H1 (cell line): ENCODE results near the gene SMARCC2. TPM values are rescaled to one million over a fixed set of nuclear protein-coding genes. Genes with fewer than 3 reads are reported as not detected.

ENCODE experiments used
- CHD2 ChIP-seq: IDR thresholded peaks from 2 replicates; pipeline ENCODE4 v1.6.1; 2012; ENCODE audit warnings: low read length, improper control_type of control experiment
- CHD7 ChIP-seq: fragments of 300-600 bp; sonication (generic); IDR thresholded peaks from 2 replicates; pipeline ENCODE4 v1.7.1; 2012; ENCODE audit warnings: low read length, moderate library complexity, mild to moderate bottlenecking, inconsistent platforms; ENCODE audit not compliant: insufficient replicate concordance
- CTBP2 ChIP-seq: IDR thresholded peaks from 2 replicates; pipeline ENCODE4 v1.7.0; 2011; ENCODE audit warnings: borderline replicate concordance, mild to moderate bottlenecking, moderate library complexity, mixed read lengths, low read length; ENCODE audit not compliant: insufficient read depth, insufficient read length
- POLR2A ChIP-seq, 2 experiments: IDR thresholded peaks; 1 replicate in 1 of 2; 2 replicates in 1 of 2; pipeline ENCODE4 v1.6.1; 2011; ENCODE audit warnings: low read depth in 2 of 2, low read length in 2 of 2, mild to moderate bottlenecking in 2 of 2; ENCODE audit errors: control extremely low read depth in 1 of 2
- POLR2AphosphoS5 ChIP-seq: IDR thresholded peaks from 2 replicates; pipeline ENCODE4 v1.6.1; 2011; ENCODE audit warnings: low read depth, low read length
- TAF7 ChIP-seq: optimal IDR thresholded peaks from 2 replicates; pipeline ENCODE3; 2011; ENCODE audit warnings: low read depth, mild to moderate bottlenecking, inconsistent platforms, low read length, moderate library complexity, borderline replicate concordance
- polyA plus RNA-seq, 7 experiments: library from polyadenylated mRNA; depleted of rRNA in 3 of 7; stranded (reverse) in 5 of 7; unstranded in 2 of 7; fragments of >200 nt in 5 of 7; fragments of 200-250 nt in 2 of 7; gene quantifications; 1 replicate in 5 of 7; 2 replicates in 1 of 7; 4 replicates in 1 of 7; pipeline versions ENCODE4 v1.2.1 to v1.2.3, GENCODE V29; 2011 to 2013; ENCODE audit warnings: missing spikeins in 2 of 7, mixed read lengths in 2 of 7
- total RNA-seq: library from RNA; stranded (reverse); fragmentation: NEBNext Ultra II Directional; extraction: Animal tissue kit (Norgen Biotek cat#: 25700); gene quantifications from 2 replicates; pipeline ENCODE4 v1.2.1, GENCODE V29; 2021

Gene SMARCC2
- total and polyA plus RNA-seq, 2 of the 8 experiments (the other 6 are each of a cell fraction or from before 2014, with no cell fraction given) = 33.9 to 78.5 TPM

DNA sequence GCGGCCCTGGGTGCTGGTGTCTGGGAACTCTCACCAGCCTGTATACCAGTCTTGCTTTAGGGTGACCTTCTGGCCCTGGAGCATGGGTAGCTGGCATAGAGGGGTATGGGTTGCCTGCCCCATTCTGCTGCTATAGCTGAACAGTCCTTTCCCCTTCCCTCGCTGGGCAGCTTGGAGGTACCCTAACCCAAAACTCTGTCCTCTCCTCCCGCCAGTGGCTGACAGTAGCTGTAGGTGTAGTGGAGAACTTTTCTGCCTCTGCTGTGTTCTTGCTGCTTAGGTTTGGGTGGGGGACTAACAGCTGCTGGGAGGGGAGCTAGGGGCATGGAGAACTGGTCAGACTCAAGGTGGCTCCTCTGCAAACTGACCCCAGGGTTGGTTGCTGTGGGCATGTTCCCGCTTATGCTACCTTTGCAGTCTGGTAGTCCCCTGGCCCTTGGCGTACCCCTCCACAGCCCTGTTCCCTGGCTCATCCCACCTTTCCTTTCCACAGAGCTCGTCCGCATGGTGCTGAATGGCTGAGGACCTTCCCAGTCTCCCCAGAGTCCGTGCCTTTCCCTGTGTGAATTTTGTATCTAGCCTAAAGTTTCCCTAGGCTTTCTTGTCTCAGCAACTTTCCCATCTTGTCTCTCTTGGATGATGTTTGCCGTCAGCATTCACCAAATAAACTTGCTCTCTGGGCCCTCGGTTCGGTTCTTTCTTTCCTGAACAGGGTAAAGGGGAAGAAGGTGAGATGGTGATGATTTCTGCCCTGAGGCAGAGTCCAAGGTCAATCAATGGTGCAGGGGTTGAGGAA lies 28.2 kb downstream of the SMARCC2 start (continued):
- peak; percentile 1 for TF ChIP-seq CHD7
- TF ChIP-seq POLR2A (IDR thresholded peaks at IDR 0.05; ENCODE audit: control extremely low read depth in 1 of 2, low read depth in 2 of 2, low read length in 2 of 2) = peak; percentile 36 to 81
- peak; percentile 3 for TF ChIP-seq TAF7
- peak; percentile 93 for TF ChIP-seq POLR2AphosphoS5
- no peak for TF ChIP-seq CHD2
- TF ChIP-seq CTBP2 = no peak
